Lung (tissue), 12 donors: ENCODE measurements around the gene CDH23. TPM values are rescaled to one million over a fixed set of nuclear protein-coding genes. Genes with fewer than 3 reads are reported as not detected.

ENCODE experiments used
- ATAC-seq: fragments of 200-7000 bp; cut with Tn5 transposase; one replicate; pipeline ENCODE4 v1.9.1; 2020; ENCODE audit warnings: moderate number of reproducible peaks; ENCODE audit not compliant: insufficient read depth, low FRiP score
- DNase-seq, 3 donors: peaks; one replicate each; pipeline ENCODE4 v3.0.0-alpha.2; 2013 to 2017
- H3K27ac ChIP-seq, 2 donors: one replicate each; pipeline ENCODE4 v1.5.1; 2013; ENCODE audit warnings: mild to moderate bottlenecking in 2 of 2, moderate library complexity in 2 of 2, control low read depth in 1 of 2, inconsistent platforms in 1 of 2, low read depth in 1 of 2, low read length in 1 of 2
- H3K27me3 ChIP-seq, 3 donors: one replicate each; pipeline ENCODE4 v1.5.1; 2013; ENCODE audit warnings: low read length in 2 of 3; ENCODE audit not compliant: control insufficient read depth in 3 of 3, insufficient read depth in 3 of 3
- H3K36me3 ChIP-seq, 4 donors: one replicate each; pipeline ENCODE4 v1.5.1; 2013; ENCODE audit warnings: low read length in 4 of 4, mild to moderate bottlenecking in 1 of 4, moderate library complexity in 1 of 4; ENCODE audit not compliant: control insufficient read depth in 4 of 4, insufficient read depth in 4 of 4
- H3K4me1 ChIP-seq, 5 donors: one replicate each; pipeline ENCODE4 v1.5.1; 2013; ENCODE audit warnings: low read length in 5 of 5, mild to moderate bottlenecking in 2 of 5, moderate library complexity in 1 of 5; ENCODE audit not compliant: control insufficient read depth in 5 of 5, insufficient read depth in 5 of 5
- H3K4me3 ChIP-seq: one replicate; pipeline ENCODE4 v1.5.1; 2013; ENCODE audit warnings: mild to moderate bottlenecking, control low read depth, moderate library complexity
- H3K9ac ChIP-seq, 2 donors: one replicate each; pipeline ENCODE4 v1.5.1; 2013; ENCODE audit warnings: low read length in 2 of 2, control low read depth in 1 of 2; ENCODE audit not compliant: insufficient read depth in 1 of 2
- H3K9me3 ChIP-seq, 4 donors: one replicate each; pipeline ENCODE4 v1.5.1; 2013; ENCODE audit warnings: low read length in 3 of 4, mild to moderate bottlenecking in 1 of 4, moderate library complexity in 1 of 4; ENCODE audit not compliant: control insufficient read depth in 4 of 4, insufficient read depth in 3 of 4
- WGBS, 2 donors: extraction: QIAGEN DNeasy Blood & Tissue Kit; methylation state at CpG; one replicate each; pipeline ENCODE4 v1.1.7; 2013; 5-methylcytosine and 5-hydroxymethylcytosine counted together
- polyA plus RNA-seq, 2 donors: library from polyadenylated mRNA; stranded (reverse); fragments of 200-250 nt; gene quantifications; one replicate each; pipeline ENCODE4 v1.2.1, GENCODE V29; 2013
- total RNA-seq, 2 donors: library from RNA; depleted of rRNA in 1 of 2; stranded (reverse); fragments of >200 nt in 1 of 2; gene quantifications; one replicate each; pipeline ENCODE4 v1.2.1, GENCODE V29; 2014 to 2021
- TF ChIP-seq, protein P1 (sequence below): IDR thresholded peaks from 2 replicates; pipeline ENCODE4 v1.5.1; 2012; ENCODE audit warnings: mild to moderate bottlenecking; ENCODE audit errors: control extremely low read depth, extremely low read depth
- donor health status: control.
- donor health status: control.
- donor health status: Bipolar disorder and iron deficiency.
- donor health status: healthy.
- donor health status: DM: yes; HTN: yes; CAD: no.

The CDH23 gene
- total and polyA plus RNA-seq, 4 donors: 4.5 to 29.5 (median 6.0) TPM

DNA sequence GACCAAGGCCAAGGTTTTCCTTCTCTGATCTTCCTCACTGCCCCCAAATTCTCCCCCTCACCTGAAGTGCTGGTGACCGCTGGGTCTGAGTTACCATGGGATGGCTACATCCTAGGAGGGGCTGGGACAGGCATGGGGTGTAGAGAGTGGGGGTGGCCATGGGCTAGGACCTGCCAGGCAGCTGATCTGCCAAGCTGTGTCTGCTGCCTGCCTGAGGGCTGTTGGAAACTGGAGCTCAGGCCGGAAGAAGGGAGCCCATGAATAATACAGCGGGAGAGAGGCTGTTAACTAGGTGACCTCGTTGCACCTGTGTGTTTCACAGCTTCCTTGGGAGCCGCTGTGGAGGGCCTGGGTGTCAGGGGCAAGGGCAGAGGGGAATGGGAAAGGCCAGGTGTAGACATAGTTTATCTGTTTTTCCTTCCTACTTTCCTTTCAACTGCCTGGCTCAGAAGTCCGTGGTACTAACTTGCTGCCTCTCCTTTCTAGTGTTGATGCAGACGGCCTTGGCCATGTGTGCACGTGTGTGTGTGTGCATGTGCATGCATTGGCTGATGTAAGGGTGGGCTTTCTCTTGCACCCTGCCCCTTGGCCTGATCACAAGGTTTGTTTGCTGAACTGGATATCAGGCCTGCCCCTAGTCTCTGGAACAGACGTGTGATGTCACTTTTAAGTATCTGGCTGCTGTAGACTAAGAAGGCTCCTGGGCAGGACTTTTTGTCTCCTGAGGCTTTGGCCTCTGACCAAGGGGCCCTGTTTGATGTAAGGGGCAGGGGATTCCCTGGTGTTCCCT is 11.9 kb downstream of the CDH23 start:
- peaks cover 0 to 7% (median 4%) of the 10 kb centered on the region in 4 donors for H3K9me3 ChIP-seq
- ATAC-seq (no peak), DNase-seq (no peak)
- H3K27me3 ChIP-seq: no peaks in the 10 kb centered on the region
- no peaks in the 10 kb centered on the region for H3K36me3 ChIP-seq
- 78 to 90% methylated on average over 9 of the region's 9 CpGs for WGBS, 2 donors
- no peak overlapping the region for H3K9ac ChIP-seq
- H3K27ac ChIP-seq: no peak overlapping the region
- TF ChIP-seq, protein P1, sequence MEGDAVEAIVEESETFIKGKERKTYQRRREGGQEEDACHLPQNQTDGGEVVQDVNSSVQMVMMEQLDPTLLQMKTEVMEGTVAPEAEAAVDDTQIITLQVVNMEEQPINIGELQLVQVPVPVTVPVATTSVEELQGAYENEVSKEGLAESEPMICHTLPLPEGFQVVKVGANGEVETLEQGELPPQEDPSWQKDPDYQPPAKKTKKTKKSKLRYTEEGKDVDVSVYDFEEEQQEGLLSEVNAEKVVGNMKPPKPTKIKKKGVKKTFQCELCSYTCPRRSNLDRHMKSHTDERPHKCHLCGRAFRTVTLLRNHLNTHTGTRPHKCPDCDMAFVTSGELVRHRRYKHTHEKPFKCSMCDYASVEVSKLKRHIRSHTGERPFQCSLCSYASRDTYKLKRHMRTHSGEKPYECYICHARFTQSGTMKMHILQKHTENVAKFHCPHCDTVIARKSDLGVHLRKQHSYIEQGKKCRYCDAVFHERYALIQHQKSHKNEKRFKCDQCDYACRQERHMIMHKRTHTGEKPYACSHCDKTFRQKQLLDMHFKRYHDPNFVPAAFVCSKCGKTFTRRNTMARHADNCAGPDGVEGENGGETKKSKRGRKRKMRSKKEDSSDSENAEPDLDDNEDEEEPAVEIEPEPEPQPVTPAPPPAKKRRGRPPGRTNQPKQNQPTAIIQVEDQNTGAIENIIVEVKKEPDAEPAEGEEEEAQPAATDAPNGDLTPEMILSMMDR: no peak
- no peak overlapping the region for H3K4me3 ChIP-seq
- H3K4me1 ChIP-seq: peaks cover 0 to 14% (median 0%) of the 10 kb centered on the region in 5 donors

DNA sequence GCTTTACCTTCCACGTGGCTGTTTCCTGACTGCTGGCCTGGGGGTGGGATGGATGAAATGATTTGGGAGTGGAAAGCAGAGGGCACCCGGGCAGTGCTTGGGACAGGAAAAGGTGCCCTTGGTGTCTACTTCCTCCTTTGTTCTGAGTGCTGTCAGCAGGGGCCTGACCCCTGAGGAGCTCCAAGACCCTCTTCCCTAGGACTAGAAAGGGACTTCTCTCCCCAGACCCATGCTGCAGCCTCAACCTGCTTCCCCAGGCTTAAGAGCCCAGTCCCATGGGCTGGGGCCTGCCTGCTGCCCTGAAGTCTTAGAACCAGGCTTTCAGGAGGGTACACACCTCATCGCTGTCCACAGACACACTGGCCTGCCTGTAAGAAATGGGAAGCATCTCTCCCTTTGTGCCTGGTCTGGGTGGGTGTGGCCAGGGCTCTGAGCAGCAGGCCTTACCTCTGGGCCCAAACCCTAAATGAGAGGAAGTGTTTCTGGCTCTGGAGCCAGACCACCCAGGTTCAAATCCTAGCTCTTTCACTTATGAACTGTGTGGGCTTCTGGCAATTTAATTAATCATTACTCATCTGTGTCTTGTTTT is 12.9 kb downstream of the CDH23 start:
- DNase-seq (no peak), ATAC-seq (no peak)
- peaks cover 0 to 14% (median 0%) of the 10 kb centered on the region in 5 donors for H3K4me1 ChIP-seq
- no peaks in the 10 kb centered on the region for H3K27me3 ChIP-seq
- no peak overlapping the region for H3K4me3 ChIP-seq
- TF ChIP-seq, protein P1: no peak
- peaks cover 0 to 7% (median 4%) of the 10 kb centered on the region in 4 donors for H3K9me3 ChIP-seq
- H3K36me3 ChIP-seq: no peaks in the 10 kb centered on the region
- no peak overlapping the region for H3K27ac ChIP-seq
- WGBS, 2 donors: 50 to 53% methylated on average over 3 of the region's 3 CpGs
- H3K9ac ChIP-seq: no peak overlapping the region

DNA sequence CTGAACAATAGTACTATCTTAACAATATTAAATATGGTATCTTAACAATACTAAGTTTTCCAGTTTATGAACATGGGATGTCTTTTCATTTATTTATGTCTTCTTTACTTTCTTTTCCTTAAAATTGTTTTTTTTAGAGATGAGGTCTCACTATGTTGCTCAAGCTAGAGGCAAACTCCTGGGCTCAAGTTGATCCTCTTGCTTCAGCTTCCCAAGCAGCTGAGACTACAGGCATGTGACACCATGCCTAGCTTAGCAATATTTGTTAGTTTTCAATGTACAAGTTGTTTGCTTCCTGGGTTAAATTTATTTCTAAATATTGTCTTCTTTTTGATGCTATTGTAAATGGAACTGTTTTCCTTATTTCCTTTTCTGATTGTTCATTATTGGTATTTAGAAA is 16.9 kb downstream of the CDH23 start:
- no peaks in the 10 kb centered on the region for H3K36me3 ChIP-seq
- ATAC-seq: no peak
- no peaks in the 10 kb centered on the region for H3K27me3 ChIP-seq
- H3K9ac ChIP-seq: no peak overlapping the region
- no peak for DNase-seq
- TF ChIP-seq, protein P1: no peak
- peaks cover 0 to 10% (median 5%) of the 10 kb centered on the region in 4 donors for H3K9me3 ChIP-seq
- no peak overlapping the region for H3K4me3 ChIP-seq
- H3K4me1 ChIP-seq: peaks cover 0 to 11% (median 0%) of the 10 kb centered on the region in 5 donors
- no peak overlapping the region for H3K27ac ChIP-seq
